ENCODE results near the gene WDR31.

- TF ChIP-seq REST (IDR thresholded peaks at IDR 0.05) (no peak), EP300 (IDR thresholded peaks at IDR 0.05) (no peak), ELK1 (IDR thresholded peaks at IDR 0.05; ENCODE audit: low read depth, low read length) (no peak), USF2 (IDR thresholded peaks at IDR 0.05) (no peak), CTCF (IDR thresholded peaks at IDR 0.05) (no peak), EHMT2 (IDR thresholded peaks at IDR 0.05; ENCODE audit: low read depth) (no peak)
Measured at GRCh38 chr9:113337714-113338113, 2.4 kb downstream of the WDR31 start.

Measured in A549 (cell line).